DMS114 treated with DMSO at 0.1 percent for 48 hours (cell line): Measurements from ENCODE around the gene UNC5A.
"Not testable (repeated sequence)": the region's sequence is repeated elsewhere in the genome, so short reads cannot be mapped to it uniquely, and the experiment has no call there.

Experiments
- DNase-seq: peaks from one replicate; lab custom pipeline; 2025; ENCODE audit not compliant: unreplicated experiment; lab: John Stamatoyannopoulos, UW

UNC5A gene

DNA sequence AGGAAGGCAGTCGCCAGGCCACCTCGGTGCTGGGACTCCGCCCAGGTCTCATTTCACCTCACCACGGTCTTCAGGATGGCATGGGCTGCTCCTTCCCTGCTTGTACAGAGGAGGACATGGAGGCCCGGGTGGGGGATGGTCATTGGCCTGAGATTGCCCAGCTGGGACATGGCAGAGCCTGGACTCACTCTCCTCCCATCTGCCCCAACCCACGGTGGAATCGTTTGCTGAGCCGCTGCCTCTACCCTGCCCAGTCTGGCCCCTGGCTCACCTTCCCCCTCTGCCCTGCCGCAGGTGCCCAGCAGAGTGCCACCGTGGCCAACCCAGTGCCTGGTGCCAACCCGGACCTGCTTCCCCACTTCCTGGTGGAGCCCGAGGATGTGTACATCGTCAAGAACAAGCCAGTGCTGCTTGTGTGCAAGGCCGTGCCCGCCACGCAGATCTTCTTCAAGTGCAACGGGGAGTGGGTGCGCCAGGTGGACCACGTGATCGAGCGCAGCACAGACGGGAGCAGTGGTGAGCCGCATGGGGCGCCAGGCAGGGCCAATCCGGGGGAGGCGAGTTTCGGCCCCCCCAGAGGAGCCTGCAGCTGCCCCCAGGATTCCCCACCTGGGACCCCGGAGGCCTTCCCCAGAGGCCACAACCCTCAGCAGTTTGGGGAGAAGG lies 52.1 kb downstream of the UNC5A start:
- DNase-seq = no peak

DNA sequence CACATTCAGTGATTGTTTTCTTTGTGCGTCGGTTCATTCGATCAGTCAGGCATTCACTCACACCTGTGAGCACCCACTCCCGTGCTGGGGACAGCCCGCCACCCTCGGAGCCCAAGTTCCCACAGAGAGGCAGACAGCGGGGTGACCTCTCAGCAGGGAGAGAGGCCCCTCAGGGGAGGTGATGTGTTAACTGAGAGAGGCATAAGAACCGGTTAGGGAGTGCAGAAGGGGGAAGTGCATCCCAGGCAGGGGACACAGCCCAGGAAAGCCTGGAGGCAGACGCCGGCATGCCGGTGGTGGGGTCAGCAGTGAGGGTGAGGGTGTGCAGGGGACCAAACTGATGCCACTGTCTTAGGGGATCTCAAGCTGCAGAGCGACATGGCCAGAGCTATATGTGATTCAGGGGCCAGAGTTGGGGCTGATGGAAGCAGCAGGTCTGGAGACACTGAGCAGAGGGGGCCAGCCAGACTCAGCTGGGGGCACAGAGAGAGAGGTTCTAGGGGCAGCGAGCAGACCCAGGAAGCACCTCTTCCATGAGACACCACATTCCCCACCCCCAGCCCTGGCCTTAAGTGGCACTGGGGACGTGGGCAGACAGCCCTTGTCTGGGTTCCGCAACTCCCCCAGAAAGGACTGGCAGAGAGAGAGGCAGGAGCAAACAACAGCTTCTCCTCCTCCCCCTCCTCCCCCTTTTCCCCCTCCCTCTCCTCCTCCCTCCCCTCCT lies 52.8 kb downstream of the UNC5A start:
- no peak for DNase-seq

DNA sequence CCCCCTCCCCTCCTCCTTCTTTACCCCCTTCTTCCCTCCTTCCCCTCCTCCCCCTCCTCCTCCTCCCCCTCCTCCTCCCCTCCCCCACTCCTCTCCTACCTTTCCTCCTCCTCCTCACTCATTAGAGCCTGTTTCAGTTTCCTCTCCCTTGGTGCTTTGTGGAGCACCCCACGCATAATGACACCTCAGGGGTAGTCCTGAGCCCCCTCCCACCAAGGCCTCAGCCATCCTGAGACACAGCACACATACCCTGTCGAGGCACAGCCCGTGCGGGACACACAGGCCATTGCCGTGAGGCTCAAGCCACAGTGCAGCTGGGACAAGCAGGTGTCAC lies 53.4 kb downstream of the UNC5A start:
- DNase-seq = no peak

DNA sequence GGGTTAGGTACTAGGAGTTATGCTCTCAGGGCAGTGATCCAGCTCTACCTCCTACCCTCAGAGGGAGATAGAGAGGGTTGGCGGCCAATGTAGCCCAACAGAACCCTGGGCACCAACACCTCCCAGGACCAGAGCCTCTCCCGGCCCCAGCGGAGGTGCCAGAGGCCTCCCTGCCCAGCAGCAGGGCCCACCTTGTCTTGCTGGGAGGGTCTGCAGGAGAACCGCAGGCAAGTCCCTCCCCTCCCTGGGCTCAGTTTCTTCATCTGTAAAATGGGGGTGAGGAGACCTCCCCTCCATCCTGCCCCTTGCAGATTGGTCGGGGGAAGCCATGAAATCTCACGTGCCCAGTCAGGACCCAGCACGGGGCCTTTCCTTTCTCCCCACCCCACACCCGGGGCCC lies 54.4 kb downstream of the UNC5A start:
- no peak for DNase-seq

DNA sequence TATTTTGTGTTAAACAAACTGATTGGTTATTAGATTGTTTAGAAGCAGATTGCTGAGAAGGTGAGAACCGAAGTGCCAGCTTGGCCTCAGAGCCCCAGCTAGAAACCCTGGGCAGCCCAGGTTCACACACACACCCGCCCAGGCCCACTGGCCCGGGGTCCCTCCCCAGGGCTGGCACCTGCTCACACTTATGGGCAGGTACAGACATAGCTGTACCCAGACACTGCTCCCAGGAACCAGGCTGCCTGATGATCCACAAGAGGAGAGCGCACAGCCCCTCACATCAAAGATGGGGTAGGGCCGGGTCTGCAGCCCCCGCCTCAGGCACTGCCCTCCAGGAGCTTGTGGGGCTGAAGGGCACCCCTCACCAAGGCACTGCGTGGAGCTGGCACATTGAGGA lies 55.6 kb downstream of the UNC5A start:
- DNase-seq = no peak

DNA sequence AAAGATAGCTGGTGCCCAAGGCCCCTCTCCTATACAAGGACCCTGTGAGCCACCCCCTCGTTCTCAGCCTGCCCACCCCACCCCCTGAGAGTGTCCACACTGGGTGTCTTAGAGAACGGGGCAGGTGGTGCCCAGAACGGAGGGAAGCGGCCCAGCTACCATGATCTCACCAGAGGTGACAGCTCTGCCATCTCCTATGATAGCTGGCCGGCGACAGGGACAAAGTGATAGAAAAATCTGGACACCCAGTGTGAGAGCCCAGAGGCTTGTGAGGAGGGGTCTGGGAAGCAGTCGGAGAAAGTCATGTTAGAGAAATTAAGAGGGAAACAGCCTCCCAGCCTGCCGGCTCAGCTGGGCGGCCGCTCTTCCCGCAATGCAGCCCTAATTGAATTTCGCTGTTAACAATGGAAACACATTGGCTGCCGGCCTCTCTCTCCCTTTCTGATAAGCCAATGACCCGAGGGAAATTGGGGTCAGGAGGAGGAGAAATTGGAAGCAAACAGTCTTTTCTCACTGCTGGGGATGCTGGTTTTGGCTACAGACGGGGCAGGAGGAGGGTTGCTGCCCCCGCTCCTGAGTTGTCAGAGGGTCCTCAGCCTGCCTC lies 56.5 kb downstream of the UNC5A start:
- no peak for DNase-seq

DNA sequence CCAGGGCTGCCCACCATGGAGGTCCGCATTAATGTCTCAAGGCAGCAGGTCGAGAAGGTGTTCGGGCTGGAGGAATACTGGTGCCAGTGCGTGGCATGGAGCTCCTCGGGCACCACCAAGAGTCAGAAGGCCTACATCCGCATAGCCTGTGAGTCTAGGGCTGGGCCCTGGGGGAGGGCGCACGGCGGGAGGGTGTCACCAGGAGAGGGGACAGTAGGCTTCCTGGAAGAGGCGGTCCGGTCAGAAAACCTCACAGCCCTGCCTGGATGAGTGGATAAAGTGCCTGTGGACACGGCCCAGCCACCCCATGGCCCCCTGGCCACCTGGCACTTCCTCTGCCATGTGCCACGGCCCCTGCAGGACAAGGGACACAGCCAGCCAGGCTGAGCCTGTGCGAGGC lies 57.8 kb downstream of the UNC5A start:
- DNase-seq = no peak

DNA sequence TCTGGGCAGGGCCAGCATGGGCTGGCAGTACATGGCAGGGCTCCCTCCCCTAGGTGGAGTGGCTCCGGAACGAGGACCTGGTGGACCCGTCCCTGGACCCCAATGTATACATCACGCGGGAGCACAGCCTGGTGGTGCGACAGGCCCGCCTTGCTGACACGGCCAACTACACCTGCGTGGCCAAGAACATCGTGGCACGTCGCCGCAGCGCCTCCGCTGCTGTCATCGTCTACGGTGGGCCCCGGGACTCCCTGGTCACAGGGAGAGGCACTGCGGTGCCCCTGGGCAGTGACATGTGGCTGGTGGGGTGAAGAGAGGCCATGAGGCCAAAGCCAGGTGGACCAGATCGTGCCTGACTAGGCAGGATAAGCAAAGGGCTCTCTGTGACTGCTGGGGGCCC lies 58.4 kb downstream of the UNC5A start:
- no peak for DNase-seq

DNA sequence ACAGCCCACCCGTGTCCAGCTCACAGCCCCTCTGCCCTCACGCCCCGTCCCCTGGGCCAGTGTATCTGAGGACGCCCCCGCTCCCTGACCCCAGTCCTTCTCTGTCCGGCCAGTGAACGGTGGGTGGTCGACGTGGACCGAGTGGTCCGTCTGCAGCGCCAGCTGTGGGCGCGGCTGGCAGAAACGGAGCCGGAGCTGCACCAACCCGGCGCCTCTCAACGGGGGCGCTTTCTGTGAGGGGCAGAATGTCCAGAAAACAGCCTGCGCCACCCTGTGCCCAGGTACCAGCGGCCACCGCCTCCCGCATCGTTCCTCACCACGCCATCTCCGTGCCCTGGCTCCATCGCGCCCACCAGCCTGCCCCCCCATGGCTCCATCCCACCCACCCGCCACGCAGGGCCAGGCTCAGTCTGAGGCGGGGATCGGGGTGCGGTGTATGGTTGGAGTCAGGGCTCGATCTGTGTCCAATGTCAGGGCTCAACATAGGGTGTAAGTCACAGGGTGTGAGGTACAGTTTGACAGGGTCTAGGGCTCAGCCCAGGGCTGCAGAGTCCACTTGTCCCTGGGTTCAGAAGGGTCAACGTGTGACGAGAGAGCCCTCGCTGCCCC lies 59.2 kb downstream of the UNC5A start:
- DNase-seq = no peak

DNA sequence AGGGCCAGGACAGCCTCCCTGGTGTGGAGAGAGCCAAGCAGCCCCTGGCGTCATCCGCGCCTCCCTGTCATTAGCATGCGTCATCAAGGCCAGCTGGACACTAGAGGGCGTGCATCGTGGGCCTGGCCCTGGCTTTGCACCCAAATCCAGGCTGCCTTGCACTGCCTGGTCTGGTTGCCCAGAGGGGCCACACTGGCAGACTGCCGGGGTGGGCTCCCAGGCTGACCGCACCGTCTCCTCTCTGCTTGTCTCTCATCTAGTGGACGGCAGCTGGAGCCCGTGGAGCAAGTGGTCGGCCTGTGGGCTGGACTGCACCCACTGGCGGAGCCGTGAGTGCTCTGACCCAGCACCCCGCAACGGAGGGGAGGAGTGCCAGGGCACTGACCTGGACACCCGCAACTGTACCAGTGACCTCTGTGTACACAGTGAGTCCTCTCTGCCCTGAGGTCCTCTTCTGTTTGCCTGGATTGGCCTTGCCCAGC lies 59.8 kb downstream of the UNC5A start:
- no peak for DNase-seq

DNA sequence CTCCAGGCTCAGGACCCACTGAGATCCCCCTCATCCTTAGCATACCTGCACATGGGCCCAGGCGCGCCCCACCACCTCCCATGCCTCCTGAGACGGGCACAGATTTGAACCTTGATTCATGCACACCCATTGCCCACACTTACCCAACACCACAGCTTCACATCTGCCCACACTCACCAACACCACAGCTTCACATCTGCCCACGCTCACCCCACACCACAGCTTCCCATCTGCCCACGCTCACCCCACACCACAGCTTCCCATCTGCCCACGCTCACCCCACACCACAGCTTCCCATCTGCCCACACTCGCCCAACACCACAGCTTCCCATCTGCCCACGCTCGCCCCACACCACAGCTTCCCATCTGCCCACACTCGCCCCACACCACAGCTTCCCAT lies 60.3 kb downstream of the UNC5A start:
- DNase-seq = not testable (repeated sequence)

DNA sequence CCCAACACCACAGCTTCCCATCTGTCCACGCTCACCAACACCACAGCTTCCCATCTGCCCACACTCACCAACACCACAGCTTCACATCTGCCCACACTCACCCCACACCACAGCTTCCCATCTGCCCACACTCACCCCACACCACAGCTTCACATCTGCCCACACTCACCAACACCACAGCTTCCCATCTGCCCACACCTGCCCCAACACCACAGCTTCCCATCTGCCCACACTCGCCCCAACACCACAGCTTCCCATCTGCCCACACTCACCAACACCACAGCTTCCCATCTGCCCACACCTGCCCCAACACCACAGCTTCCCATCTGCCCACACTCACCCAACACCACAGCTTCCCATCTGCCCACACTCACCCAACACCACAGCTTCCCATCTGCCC lies 62.2 kb downstream of the UNC5A start:
- not testable (repeated sequence) for DNase-seq

DNA sequence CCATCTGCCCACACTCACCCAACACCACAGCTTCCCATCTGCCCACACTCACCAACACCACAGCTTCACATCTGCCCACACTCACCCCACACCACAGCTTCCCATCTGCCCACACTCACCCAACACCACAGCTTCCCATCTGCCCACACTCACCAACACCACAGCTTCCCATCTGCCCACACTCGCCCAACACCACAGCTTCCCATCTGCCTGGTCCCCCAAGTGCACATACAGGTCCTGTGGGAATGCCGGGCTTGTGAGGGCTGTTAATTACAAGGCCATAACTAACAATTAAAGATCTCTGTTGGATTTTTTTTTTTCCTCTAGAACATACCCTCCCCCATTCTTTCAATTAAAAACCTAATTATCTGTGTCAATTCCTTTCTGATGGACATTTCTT lies 62.7 kb downstream of the UNC5A start:
- not testable (repeated sequence) for DNase-seq

DNA sequence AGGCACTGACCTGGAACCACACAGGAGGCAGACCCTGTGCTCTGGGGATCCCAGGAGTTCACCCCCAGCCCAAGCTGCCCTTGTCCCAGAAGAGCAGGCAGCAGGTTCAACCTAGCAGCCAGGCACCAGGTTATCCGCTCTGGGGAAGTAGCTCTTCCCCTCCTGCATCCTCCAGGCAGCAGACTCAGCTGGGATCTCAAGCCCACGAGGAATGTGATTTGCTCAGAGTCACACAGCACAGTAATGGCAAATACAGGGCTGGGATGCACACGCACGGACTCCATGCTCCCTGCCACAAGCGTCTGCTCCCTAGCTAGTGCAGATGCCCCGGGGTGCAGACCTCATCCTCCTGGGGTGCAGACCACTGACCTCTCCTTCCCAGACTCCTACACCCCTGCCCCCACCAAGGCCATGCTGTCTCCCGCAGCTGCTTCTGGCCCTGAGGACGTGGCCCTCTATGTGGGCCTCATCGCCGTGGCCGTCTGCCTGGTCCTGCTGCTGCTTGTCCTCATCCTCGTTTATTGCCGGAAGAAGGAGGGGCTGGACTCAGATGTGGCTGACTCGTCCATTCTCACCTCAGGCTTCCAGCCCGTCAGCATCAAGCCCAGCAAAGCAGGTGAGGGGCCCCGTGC lies 63.3 kb downstream of the UNC5A start:
- DNase-seq = no peak

DNA sequence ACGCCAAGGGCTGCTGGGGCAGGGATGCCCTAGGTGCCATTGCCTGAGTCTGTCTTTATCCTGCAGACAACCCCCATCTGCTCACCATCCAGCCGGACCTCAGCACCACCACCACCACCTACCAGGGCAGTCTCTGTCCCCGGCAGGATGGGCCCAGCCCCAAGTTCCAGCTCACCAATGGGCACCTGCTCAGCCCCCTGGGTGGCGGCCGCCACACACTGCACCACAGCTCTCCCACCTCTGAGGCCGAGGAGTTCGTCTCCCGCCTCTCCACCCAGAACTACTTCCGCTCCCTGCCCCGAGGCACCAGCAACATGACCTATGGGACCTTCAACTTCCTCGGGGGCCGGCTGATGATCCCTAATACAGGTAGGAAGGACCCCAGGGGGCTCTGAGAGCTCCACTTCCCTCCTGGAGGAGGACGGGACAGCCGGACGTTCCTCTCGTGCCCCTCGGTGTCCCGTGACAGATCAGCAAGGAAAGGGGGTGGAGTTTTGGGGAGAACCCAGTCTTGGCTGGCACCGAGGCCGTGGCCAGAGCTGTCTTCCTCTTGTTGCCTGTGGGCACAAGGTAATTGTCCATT lies 63.9 kb downstream of the UNC5A start:
- DNase-seq = no peak

DNA sequence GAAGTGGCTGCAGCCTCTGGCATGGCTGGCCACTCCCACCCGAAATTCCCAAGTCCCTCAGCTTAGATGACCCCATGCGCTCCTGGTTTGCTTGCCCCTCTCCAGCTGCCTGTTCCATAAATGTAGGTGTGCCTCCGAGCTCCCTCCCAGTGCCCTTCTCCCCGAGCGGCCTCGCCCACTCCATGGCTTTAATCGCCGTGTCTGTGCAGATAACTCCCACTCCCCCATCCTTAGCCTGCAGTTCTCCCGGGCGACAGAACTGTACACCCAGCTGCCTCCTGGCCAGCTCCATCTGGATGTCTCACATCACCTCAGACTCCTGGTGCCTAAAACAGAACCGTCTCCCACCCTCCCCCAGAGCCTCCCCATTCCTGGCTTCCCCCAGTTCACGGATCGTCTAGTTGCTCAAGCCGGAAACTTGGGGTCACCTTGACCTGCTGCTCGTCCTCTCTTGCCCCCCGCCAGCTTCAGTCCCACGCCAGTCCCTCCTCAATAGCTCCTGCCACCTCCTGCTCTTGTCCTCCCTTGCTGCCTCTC lies 64.7 kb downstream of the UNC5A start:
- DNase-seq = no peak

DNA sequence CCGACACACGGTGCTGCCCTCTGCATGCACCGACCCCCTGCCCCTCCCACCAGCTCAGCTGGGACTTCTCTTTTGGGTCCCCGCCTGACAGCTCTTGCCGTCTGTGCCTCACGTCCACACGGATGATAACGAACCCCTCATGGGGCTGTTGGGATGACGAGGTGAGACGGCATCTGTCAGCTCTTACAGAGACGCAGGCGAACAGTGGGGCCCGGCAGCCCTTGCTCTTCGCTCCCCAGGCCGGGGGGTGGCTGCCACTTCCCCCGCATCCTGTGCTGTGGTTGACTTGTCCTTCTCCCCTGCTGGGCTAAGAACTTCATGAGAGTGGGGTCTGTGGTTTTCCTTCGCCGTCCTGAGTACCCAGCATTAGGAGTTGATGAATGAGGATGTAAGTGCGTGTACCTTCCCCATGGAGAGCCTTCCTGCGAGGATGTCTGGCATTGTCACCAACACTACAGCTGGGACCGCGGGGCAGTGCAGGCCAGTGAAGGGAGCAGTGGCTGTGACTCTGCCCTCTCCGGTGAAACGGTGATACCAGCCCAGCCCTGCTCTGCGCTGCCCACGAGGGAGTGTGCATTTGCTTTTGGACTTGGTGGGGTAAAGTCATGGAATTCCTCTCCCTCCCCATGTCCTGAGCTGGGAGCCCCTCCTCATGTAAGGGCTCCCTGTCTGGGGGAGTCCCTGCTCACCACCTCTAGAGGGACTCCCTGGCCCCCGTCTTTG lies 65.6 kb downstream of the UNC5A start:
- DNase-seq = no peak

DNA sequence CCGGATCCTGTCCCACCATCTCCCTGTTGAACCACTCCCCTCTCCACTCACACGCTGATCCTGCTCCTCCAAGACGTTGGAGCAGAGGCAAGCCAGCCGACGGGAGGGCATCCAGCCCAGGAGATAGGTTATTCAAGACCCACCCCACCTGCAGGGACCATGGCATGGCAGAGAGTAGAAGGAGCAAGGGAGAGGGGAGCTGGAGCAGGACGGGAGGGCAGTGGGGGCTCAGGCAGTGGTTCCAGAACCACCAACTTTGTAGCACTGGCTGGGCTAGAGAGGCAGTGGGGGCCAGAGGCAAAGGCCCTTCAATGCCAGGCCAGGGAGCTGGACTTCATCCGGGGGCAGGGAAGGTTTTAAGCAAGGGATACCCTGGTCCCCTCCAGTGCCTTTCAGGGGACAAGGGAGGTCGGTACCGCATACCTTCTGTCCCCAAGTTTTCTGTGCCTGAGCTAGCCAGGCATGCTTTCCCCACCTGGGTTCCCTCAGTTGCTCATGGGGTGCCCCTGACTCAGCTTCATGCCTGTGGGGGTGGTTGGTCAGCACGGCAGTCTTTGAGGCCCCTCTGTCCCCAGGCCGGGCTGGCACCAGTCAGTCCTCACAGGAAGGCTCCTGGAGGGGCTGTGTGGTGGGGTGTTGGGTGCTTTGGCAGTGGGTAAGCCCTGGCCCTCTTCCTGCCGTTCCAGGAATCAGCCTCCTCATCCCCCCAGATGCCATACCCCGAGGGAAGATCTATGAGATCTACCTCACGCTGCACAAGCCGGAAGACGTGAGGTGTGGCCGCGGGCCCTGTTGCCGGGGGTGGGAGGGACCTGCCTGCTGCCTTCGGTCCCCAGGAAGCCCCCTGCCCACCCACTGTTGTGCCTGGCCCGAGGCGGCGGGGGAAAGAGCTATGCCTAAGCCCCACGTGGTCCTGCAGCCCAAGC lies 66.4 kb downstream of the UNC5A start:
- no peak for DNase-seq

DNA sequence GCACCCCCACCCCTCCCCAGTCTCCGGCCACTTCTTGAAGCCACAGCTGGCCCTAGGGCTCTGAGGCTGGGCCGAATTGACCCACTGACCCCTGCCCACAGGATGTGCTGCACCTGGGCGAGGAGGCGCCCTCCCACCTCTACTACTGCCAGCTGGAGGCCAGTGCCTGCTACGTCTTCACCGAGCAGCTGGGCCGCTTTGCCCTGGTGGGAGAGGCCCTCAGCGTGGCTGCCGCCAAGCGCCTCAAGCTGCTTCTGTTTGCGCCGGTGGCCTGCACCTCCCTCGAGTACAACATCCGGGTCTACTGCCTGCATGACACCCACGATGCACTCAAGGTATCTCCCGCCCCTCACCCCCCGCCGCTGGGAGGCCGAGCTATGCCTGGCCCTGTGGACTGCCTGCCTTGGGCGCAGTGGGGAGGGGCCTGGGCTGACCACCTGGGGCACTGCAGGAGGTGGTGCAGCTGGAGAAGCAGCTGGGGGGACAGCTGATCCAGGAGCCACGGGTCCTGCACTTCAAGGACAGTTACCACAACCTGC lies 67.5 kb downstream of the UNC5A start:
- no peak for DNase-seq
